GM18909 (cell line): Measurements from ENCODE around the gene GRM1.
"Not testable (repeated sequence)": the region's sequence is repeated elsewhere in the genome, so short reads cannot be mapped to it uniquely, and the experiment has no call there.

ENCODE experiments used
- ATAC-seq: cut with Tn5 transposase; IDR thresholded peaks from one replicate; pipeline ENCODE4 v1.9.1; 2021; ENCODE audit warnings: mild to moderate bottlenecking; ENCODE audit not compliant: unreplicated experiment, poor library complexity

Gene GRM1

DNA sequence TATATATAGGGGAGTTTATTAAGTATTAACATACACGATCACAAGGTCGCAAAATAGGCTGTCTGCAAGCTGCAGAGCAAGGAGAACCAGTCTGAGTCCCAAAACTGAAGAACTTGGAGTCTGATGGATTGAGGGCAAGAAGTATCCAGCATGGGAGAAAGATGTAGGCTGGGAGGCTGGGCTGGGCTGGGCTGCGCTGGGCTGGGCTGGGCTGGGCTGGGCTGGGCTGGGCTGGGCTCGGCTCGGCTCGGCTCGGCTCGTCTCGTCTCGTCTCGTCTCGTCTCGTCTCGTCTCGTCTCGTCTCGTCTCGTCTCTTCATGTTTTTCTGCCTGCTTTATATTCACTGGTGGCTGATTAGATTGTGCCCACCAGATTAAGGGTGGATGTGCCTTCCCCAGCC, 238.6 kb downstream of the GRM1 start:
- no peak for ATAC-seq

- no peak for ATAC-seq
Observed at GRCh38 chr6:146267946-146268345, 239.1 kb downstream of the GRM1 start.

DNA sequence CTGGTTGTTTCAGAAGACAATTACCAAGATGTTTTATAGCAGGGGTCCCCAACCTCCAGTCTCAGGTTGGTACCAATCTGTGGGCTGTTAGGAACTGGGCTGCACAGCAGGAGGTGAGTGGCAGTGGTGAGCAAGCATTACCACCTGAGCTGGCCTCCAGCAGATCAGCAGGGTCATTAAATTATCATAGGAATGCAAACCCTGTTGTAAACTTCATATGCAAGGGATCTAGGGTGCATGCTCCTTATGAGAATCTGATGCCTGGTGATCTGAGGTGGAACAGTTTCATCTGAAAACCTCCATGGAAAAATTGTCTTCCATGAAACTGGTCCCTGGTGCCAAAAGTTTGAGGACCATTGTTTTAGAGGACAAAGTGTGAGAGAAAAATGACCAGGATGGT, 240.6 kb downstream of the GRM1 start:
- no peak for ATAC-seq

- not testable (repeated sequence) for ATAC-seq
Observed at GRCh38 chr6:146271163-146271562, 242.3 kb downstream of the GRM1 start.

GRCh38 chr6:146273490-146273889, 244.6 kb downstream of the GRM1 start:
- no peak for ATAC-seq

DNA sequence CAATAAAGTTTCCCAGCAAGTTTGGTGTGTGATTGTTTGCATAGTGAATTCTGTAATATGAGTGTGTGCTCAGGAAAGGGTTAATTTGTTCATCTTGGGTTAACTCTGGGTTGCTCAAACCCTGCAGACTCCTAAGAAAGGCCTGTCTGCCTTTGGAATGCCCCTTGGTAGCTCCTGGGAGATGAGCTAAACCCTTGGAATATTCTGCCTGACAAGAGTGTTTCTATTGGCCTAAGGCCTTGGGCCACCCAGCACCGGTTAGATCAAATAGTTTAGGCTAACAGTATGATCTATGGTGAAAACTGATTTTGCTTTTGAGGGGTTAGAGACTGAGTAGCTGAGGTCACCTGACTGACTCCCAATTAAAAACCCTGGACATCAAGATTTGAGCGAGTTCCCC, 248.3 kb downstream of the GRM1 start:
- no peak for ATAC-seq

GRCh38 chr6:146281651-146282362, 252.9 kb downstream of the GRM1 start:
- ATAC-seq, result no peak

GRCh38 chr6:146282837-146283236, 254.0 kb downstream of the GRM1 start:
- ATAC-seq, result no peak

DNA sequence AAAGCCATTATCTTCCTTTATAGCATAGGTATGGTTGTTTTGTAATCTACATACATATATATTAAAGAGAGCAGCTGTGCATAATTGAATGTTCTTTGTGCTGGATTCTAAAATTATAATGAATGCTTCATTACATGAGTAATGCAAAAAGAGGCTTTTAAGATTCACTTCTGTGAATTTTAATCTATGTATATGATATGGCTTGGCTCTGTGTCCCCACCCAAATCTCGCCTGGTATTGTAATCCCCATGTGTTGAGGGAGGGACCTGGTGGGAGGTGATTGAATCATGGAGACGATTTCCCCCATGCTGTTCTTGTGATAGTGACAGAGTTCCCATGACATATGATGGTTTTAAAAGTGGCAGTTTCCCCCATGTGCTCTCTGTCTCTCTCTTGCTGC, 255.4 kb downstream of the GRM1 start:
- ATAC-seq, result no peak

DNA sequence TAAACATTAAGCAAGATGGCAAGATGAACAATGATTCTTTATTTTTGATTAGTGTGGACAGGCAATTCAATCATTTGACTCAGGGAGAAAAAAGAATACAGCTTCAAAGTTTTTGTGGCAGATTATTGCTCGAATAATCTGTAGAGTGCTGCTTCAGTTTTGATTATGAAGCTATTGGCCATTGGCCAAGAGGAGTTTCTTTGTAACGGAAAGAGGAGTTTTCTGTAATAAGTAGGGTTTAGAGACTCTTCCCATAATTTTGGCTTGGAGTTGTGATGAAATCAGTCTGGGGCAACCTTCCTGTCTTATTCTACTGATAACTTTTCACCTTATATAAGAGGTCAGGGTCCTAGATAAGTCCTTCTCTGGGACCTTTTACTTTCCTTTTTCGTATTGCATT, 258.1 kb downstream of the GRM1 start:
- no peak for ATAC-seq

GRCh38 chr6:146287691-146288369, 259.0 kb downstream of the GRM1 start:
- ATAC-seq, result no peak

DNA sequence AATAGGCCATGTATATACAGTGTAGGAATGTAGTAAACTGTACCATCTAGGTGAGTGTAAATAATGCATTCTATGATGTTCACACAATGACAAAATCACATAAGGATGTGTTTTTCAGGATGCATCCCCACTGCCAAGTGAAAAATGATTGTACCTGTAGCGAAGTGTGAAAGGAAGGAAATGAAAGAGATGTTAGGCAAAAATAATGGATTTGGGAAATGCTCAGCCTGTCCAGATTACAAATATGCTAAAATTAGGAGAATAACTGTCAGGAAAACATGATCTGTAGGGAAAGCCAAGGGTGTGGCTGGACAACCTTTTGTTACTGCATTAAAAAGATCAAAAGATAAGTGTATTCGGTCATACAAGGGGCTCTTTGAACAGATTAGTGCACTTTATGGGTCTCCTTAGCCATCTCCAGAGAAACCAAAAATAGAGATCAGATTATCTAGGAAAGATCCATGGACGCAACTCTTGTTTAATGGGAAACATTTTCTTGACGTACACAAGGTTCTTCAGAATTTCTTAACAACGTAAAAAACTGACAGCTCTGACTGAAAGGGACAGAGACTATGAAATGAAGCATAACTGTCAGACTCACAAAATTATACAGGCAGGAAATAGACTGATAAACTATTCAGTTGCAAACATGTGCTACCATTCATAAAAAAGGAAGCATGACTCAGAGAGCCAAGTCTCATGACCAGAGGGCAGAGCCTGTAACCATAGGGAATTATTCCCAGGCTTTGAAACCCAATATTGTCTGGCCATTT, 261.1 kb downstream of the GRM1 start:
- no peak for ATAC-seq

GRCh38 chr6:146290589-146290901, 261.7 kb downstream of the GRM1 start:
- no peak for ATAC-seq

DNA sequence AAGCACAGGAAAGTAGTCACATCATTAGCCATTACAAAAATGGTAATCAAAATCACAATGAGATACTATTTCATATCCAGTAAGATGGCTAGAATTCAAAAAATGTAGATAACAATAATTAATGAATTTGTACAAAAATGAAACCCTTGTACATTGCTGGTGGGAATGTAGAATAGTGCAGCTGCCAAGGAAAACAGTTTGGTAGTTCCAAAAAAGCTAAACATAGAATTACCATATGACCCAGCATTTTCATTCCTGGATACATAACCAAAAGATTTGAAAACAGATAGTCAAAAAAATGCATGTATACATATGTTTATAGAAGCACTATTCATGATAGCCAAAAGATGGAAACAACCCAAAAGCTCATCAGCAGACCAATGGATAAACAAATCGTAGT, 263.6 kb downstream of the GRM1 start:
- ATAC-seq, result no peak

GRCh38 chr6:146295695-146296094, 266.8 kb downstream of the GRM1 start:
- no peak for ATAC-seq

GRCh38 chr6:146297815-146298214, 269.0 kb downstream of the GRM1 start:
- no peak for ATAC-seq

GRCh38 chr6:146300521-146300920, 271.7 kb downstream of the GRM1 start:
- ATAC-seq, result no peak

- ATAC-seq, result no peak
Observed at GRCh38 chr6:146301764-146302163, 272.9 kb downstream of the GRM1 start.

GRCh38 chr6:146302994-146303393, 274.1 kb downstream of the GRM1 start:
- no peak for ATAC-seq

DNA sequence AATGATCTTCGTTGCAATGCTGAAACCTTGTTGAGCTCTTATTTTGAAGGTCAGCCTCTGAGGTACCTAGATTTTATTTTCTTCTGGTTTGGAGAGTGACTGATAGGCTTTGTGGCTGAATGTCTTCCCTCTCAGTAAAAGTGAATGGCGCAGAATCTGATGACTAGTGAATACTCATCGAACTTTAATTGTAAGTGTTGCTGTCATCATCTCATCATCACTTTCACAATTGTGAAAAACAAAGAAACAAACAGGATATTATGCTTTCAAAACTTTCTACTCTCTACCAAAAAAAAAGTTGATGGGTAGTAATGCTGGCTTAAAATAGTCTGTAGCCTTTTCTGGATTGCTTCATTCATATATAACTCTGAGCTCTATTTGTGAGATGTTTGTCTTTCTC, 275.3 kb downstream of the GRM1 start:
- no peak for ATAC-seq

GRCh38 chr6:146305092-146305491, 276.2 kb downstream of the GRM1 start:
- ATAC-seq, result no peak

DNA sequence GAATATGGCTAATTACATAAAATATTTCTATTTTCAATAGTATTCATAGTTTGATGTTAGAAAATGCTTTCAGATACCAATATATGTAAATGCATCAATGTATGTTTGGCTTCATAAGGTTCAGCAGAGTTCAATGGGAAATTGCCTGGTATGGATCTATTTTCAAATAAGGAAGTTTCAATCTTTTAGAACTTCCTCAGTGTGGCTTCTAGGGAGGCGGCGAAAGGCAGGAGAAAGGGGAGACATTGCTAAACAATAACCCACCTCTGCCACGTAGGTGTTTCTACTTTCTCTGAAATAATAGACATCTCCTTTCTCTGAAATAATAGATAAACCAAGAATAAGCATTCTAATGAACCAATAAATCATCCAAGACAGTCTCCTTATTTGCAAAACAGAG, 277.1 kb downstream of the GRM1 start:
- no peak for ATAC-seq
